T47D (cell line): ENCODE results near the gene FNBP1.

Source experiments
- DNase-seq, 2 experiments: peaks; one replicate each; pipeline versions ENCODE4 v3.0.0 to v3.0.0-alpha.2; 2011 to 2012; ENCODE audit warnings: low read depth in 1 of 2, low spot score in 1 of 2
- JUND ChIP-seq: IDR thresholded peaks from 2 replicates; pipeline ENCODE4 v1.6.1; 2012; ENCODE audit warnings: low read depth
- in situ Hi-C: cut with HindIII; loops from 2 replicates; pipeline ENCODE4 v1.10.0; 2016; ENCODE audit warnings: low sequenced_read_pairs, low pct_unique_long_range_greater_than_20kb

Gene FNBP1

GRCh38 chr9:130058154-130058553 lies 15.2 kb upstream of the FNBP1 start:
- in situ Hi-C loops: no loop called here
- no peak for DNase-seq
- no peak for TF ChIP-seq JUND

- no peak for TF ChIP-seq JUND
- in situ Hi-C loops: no loop called here
- DNase-seq: no peak
Measured at GRCh38 chr9:130054820-130055219, 11.8 kb upstream of the FNBP1 start.

GRCh38 chr9:130054325-130054786 lies 11.4 kb upstream of the FNBP1 start:
- no peak for DNase-seq
- TF ChIP-seq JUND: no peak
- in situ Hi-C loops: no loop called here

GRCh38 chr9:130053504-130054324 lies 10.7 kb upstream of the FNBP1 start, which contains the start of gene GPR107:
GPR107 (plus strand) TSS chr9:130053906; CDS start chr9:130053933, 27 bp downstream.
- no peak for TF ChIP-seq JUND
- in situ Hi-C loops: no loop called here
- DNase-seq: peak; percentile 83 to 85

GRCh38 chr9:130053109-130053503 lies 10.1 kb upstream of the FNBP1 start:
- DNase-seq: no peak
- in situ Hi-C loops: no loop called here
- TF ChIP-seq JUND: no peak

DNA sequence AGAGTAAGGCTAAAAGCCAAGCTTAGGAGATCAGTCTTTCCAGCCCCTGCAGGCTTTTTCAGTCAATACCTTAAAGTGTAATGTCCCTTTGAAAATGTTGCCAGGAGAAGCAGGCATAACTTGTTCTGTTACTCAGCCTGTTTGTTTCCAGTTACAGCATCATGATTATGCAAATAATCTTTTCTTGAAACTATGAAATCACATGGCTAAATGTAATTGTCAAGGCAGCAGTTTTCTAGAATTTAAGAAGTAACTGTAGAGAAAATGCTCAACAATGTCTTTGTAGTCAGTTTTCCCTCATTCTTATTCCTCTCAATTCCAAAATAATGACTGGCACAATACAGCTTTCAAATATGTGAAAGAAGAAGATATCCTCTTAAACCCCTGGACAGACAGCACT lies 8.9 kb upstream of the FNBP1 start:
- peak; percentile 65; the same call in 1 of the 2 replicates for TF ChIP-seq JUND
- peak; percentile 73 to 95 for DNase-seq
- in situ Hi-C loops: no loop called here

DNA sequence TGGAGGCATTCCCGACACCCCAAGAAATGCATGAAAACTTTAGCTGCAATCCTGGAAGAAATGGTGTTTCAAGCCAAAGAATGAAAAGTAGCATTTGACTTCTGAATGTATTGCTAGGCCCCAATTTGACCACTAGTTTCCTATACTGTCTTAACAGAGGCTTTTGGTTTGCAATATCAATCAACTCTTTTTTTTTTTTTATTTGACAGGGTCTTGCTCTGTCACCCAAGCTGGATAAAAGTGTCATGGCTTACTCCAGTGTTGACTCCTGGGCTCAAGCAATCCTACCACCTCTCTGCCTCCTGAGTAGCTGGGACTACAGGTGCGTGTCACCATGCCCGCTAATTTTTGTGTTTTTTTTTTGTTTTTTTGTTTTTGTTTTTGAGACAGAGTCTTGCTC lies 7.5 kb upstream of the FNBP1 start:
- no peak for DNase-seq
- no peak for TF ChIP-seq JUND
- in situ Hi-C loops: no loop called here

- DNase-seq: no peak
- no peak for TF ChIP-seq JUND
- in situ Hi-C loops: no loop called here
Measured at GRCh38 chr9:130049431-130050210, 6.6 kb upstream of the FNBP1 start.

GRCh38 chr9:130045725-130046450 lies 2.9 kb upstream of the FNBP1 start:
- DNase-seq: no peak
- in situ Hi-C loops: no loop called here
- TF ChIP-seq JUND: no peak

DNA sequence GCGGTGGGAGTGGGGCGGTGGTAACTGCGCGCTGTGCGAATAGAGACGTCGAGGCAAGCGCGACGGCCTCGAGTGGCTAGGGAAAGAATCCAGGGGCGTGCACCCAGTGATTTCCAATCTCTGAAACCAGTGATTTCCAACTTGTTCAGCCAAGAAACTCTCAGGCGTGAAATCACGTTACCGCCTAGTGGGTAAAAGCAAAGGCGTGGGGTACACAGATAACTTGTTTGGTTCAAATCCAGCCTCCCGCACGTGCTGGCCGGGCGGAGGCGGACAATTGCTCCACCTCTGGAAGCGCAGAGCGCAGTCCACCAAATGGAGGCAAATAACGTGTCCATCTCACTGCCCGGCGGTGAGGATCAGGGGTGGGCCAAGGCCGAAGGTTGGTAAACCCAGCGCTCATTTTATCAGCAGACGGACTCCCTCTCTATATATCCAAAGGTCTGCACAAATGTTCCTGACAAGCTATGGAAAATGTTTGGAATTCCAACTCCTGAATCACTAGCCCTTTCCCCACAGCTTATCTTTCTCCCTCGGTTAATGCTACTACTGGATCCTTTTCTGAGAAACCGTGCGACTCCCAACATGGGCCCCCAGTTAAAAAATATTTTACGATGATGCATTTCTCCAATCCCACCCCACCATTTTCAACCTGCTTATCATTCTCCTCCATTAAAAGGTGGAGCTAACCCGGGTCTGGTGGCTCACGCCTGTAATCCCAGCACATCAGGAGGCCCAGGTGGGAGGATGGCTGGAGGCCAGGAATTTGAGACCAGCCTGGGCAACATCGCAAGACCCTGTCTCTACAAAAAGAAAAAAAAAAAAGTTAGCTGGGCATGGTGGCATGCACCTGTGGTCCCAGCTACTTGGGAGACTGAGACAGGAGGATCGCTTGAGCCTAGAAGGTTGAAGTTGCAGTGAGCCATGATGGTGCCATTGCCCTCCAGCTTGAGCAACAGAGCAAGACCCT lies 950 bp upstream of the FNBP1 start:
- TF ChIP-seq JUND: no peak
- in situ Hi-C loops: no loop called here
- no peak for DNase-seq

GRCh38 chr9:130042406-130042884 lies 544 bp downstream of the FNBP1 start:
- in situ Hi-C loops: no loop called here
- peak in 1 of 2 experiments; percentile 48 for DNase-seq
- no peak for TF ChIP-seq JUND
